Left lung (tissue), 10 donors: Measurements from ENCODE around the gene ANKMY1. TPM values are rescaled to one million over a fixed set of nuclear protein-coding genes. Genes with fewer than 3 reads are reported as not detected.

Experiments
- ATAC-seq: fragments of 200-7000 bp; cut with Tn5 transposase; one replicate; pipeline ENCODE4 v1.9.1; 2020; ENCODE audit warnings: moderate library complexity
- DNase-seq, 4 donors: peaks; one replicate each; pipeline ENCODE4 v3.0.0-alpha.2; 2013 to 2020
- H3K27ac ChIP-seq, 2 donors: fragments of 200-600 bp; sonication (generic) in 1 of 2; one replicate each; pipeline versions ENCODE4 v1.5.0 to v1.8.0; 2020 to 2021
- H3K27me3 ChIP-seq, 2 donors: fragments of 200-600 bp; sonication (generic) in 1 of 2; one replicate each; pipeline versions ENCODE4 v1.5.0 to v1.8.0; 2020 to 2021
- H3K36me3 ChIP-seq, 2 donors: fragments of 200-600 bp; sonication (generic) in 1 of 2; one replicate each; pipeline versions ENCODE4 v1.5.0 to v1.8.0; 2020 to 2021
- H3K4me1 ChIP-seq, 2 donors: fragments of 200-600 bp; one replicate each; pipeline ENCODE4 v1.8.0; 2021
- H3K4me3 ChIP-seq, 2 donors: fragments of 200-600 bp; sonication (generic) in 1 of 2; one replicate each; pipeline versions ENCODE4 v1.5.0 to v1.8.0; 2020 to 2021; ENCODE audit warnings: mild to moderate bottlenecking in 1 of 2
- H3K9me3 ChIP-seq, 2 donors: fragments of 200-600 bp; sonication (generic) in 1 of 2; one replicate each; pipeline versions ENCODE4 v1.5.0 to v1.8.0; 2020 to 2021
- CTCF ChIP-seq, 2 donors: fragments of 200-600 bp; sonication (generic) in 1 of 2; IDR thresholded peaks; one replicate each; pipeline versions ENCODE4 v1.5.0 to v1.8.0; 2021; ENCODE audit warnings: antibody characterized with exemption in 2 of 2
- intact Hi-C, 2 donors: fragments of 100-400 bp; cut with DNase I; formaldehyde crosslinking; loops; one replicate each; pipeline versions ENCODE4 v1.11.2 to v1.14.2; 2022
- polyA plus RNA-seq, 6 donors: library from polyadenylated mRNA; unstranded; fragments of 120-200 nt; gene quantifications; one replicate each; pipeline ENCODE4 v1.2.1, GENCODE V29; 2013; ENCODE audit not compliant: insufficient read length in 6 of 6
- total RNA-seq, 2 donors: library from RNA; stranded (reverse); fragmentation: NEBNext Ultra II Directional; extraction: Animal tissue kit (Norgen Biotek cat#: 25700); gene quantifications; one replicate each; pipeline ENCODE4 v1.2.1, GENCODE V29; 2021
- donor health status: DM: no; HTN: yes; CAD: no.
- donor health status: DM: no; HTN: no; CAD: no.

Gene ANKMY1
- total and polyA plus RNA-seq, 8 donors, result 11.8 to 20.1 (median 15.1) TPM

GRCh38 chr2:240577281-240578109 lies 19.7 kb upstream of the ANKMY1 start:
- DNase-seq (peak in 1 of 4 donors; percentile 66), ATAC-seq (no peak)
- intact Hi-C loops, result no loop called here
- Histone ChIP-seq H3K4me1 (peaks cover 20 to 39% of the 10 kb centered on the region in 2 donors), H3K9me3 (no peaks in the 10 kb centered on the region), H3K36me3 (peaks cover 0 to 60% of the 10 kb centered on the region in 2 donors), H3K4me3 (no peak overlapping the region), H3K27ac (peak overlapping the region in 1 of 2 donors; percentile 85), H3K27me3 (no peaks in the 10 kb centered on the region)
- no peak for TF ChIP-seq CTCF (IDR thresholded peaks at IDR 0.05)

- no peak for TF ChIP-seq CTCF (IDR thresholded peaks at IDR 0.05)
- Histone ChIP-seq H3K4me1 (peaks cover 20 to 45% of the 10 kb centered on the region in 2 donors), H3K9me3 (no peaks in the 10 kb centered on the region), H3K4me3 (no peak overlapping the region), H3K36me3 (peaks cover 0 to 69% of the 10 kb centered on the region in 2 donors), H3K27ac (no peak overlapping the region), H3K27me3 (no peaks in the 10 kb centered on the region)
- DNase-seq (no peak), ATAC-seq (no peak)
- intact Hi-C loops, result no loop called here
Observed at GRCh38 chr2:240576436-240577205, 18.8 kb upstream of the ANKMY1 start.

GRCh38 chr2:240576036-240576435 lies 18.2 kb upstream of the ANKMY1 start:
- H3K36me3 ChIP-seq, result peaks cover 0 to 70% of the 10 kb centered on the region in 2 donors
- H3K9me3 ChIP-seq, result no peaks in the 10 kb centered on the region
- intact Hi-C loops, result no loop called here
- peaks cover 20 to 51% of the 10 kb centered on the region in 2 donors for H3K4me1 ChIP-seq
- H3K27me3 ChIP-seq, result no peaks in the 10 kb centered on the region
- H3K4me3 ChIP-seq, result no peak overlapping the region
- H3K27ac ChIP-seq, result no peak overlapping the region
- DNase-seq, result no peak
- TF ChIP-seq CTCF (IDR thresholded peaks at IDR 0.05), result no peak
- ATAC-seq, result no peak

- Histone ChIP-seq H3K36me3 (peaks cover 0 to 70% of the 10 kb centered on the region in 2 donors), H3K9me3 (no peaks in the 10 kb centered on the region), H3K27me3 (no peaks in the 10 kb centered on the region), H3K27ac (no peak overlapping the region), H3K4me1 (peaks cover 17 to 51% of the 10 kb centered on the region in 2 donors), H3K4me3 (no peak overlapping the region)
- DNase-seq (no peak), ATAC-seq (no peak)
- intact Hi-C loops, result no loop called here
- no peak for TF ChIP-seq CTCF (IDR thresholded peaks at IDR 0.05)
Observed at GRCh38 chr2:240575101-240575965, 17.5 kb upstream of the ANKMY1 start.
